CD14-positive monocyte (primary cell): Measurements from ENCODE around the gene GPATCH1. TPM values are rescaled to one million over a fixed set of nuclear protein-coding genes. Genes with fewer than 3 reads are reported as not detected.

ENCODE experiments used
- DNase-seq, 3 donors: peaks; one replicate each; pipeline ENCODE4 v3.0.0-alpha.2; 2011 to 2022
- H2AFZ ChIP-seq: 2 replicates; pipeline ENCODE4 v1.6.0; 2012; ENCODE audit warnings: mild to moderate bottlenecking, low read depth, low read length, inconsistent platforms; ENCODE audit not compliant: insufficient read depth, poor library complexity, severe bottlenecking
- H3K27ac ChIP-seq, 2 donors: 1 replicate in 1 of 2; 2 replicates in 1 of 2; pipeline ENCODE4 v1.5.1; 2012 to 2013; ENCODE audit warnings: low read length in 2 of 2, control low read depth in 1 of 2, inconsistent platforms in 1 of 2, low read depth in 1 of 2, mild to moderate bottlenecking in 1 of 2
- H3K27me3 ChIP-seq, 2 donors: one replicate each; pipeline versions ENCODE4 v1.6.0 to v1.6.1; 2011 to 2013; ENCODE audit warnings: low read length in 2 of 2; ENCODE audit not compliant: control insufficient read depth in 2 of 2, insufficient read depth in 2 of 2
- H3K36me3 ChIP-seq, 2 donors: replicated peaks in 1 of 2; 1 replicate in 1 of 2; 2 replicates in 1 of 2; pipeline versions ENCODE4 v1.5.1 to v1.6.1; 2012 to 2013; ENCODE audit warnings: low read length in 2 of 2, control low read depth in 1 of 2, inconsistent platforms in 1 of 2, mild to moderate bottlenecking in 1 of 2; ENCODE audit not compliant: insufficient read depth in 2 of 2, control insufficient read depth in 1 of 2
- H3K4me1 ChIP-seq, 2 donors: 1 replicate in 1 of 2; 2 replicates in 1 of 2; pipeline versions ENCODE4 v1.5.1 to v1.6.1; 2012 to 2013; ENCODE audit warnings: low read length in 2 of 2, control low read depth in 1 of 2, inconsistent platforms in 1 of 2, mild to moderate bottlenecking in 1 of 2, moderate library complexity in 1 of 2; ENCODE audit not compliant: insufficient read depth in 2 of 2, control insufficient read depth in 1 of 2
- H3K4me2 ChIP-seq: replicated peaks from 2 replicates; pipeline ENCODE3; 2012; ENCODE audit warnings: low read length, moderate library complexity, mild to moderate bottlenecking; ENCODE audit not compliant: poor library complexity, severe bottlenecking; ENCODE audit errors: extremely low read depth
- H3K4me3 ChIP-seq, 3 experiments: fragments of 200-600 bp in 1 of 3; sonication (generic) in 1 of 3; replicated peaks in 1 of 3; 1 replicate in 2 of 3; 2 replicates in 1 of 3; pipeline ENCODE4 v1.5.1; 2011 to 2013; ENCODE audit warnings: low read length in 3 of 3, mild to moderate bottlenecking in 3 of 3, control low read depth in 2 of 3, low read depth in 2 of 3, inconsistent platforms in 1 of 3, moderate library complexity in 1 of 3
- H3K79me2 ChIP-seq: 2 replicates; pipeline ENCODE4 v1.6.0; 2012; ENCODE audit warnings: mild to moderate bottlenecking, control low read depth, inconsistent platforms, low read length, moderate library complexity; ENCODE audit not compliant: insufficient read depth
- H3K9ac ChIP-seq: 2 replicates; pipeline ENCODE4 v1.6.0; 2017; ENCODE audit warnings: low read length, mild to moderate bottlenecking; ENCODE audit not compliant: insufficient read depth, poor library complexity, severe bottlenecking
- H3K9me3 ChIP-seq, 2 donors: replicated peaks in 1 of 2; 1 replicate in 1 of 2; 2 replicates in 1 of 2; pipeline versions ENCODE4 v1.5.1 to v1.6.1; 2012 to 2013; ENCODE audit warnings: low read length in 2 of 2, control low read depth in 1 of 2; ENCODE audit not compliant: control insufficient read depth in 1 of 2, insufficient read depth in 1 of 2
- H4K20me1 ChIP-seq: 2 replicates; pipeline ENCODE4 v1.6.0; 2012; ENCODE audit warnings: mild to moderate bottlenecking, low read length, control low read depth, moderate library complexity; ENCODE audit not compliant: insufficient read depth
- H3K27ac Mint-ChIP-seq, 7 donors: one replicate each; pipeline ENCODE4 v1.8.0; 2020; ENCODE audit warnings: mild to moderate bottlenecking in 7 of 7, mixed read lengths in 7 of 7, moderate library complexity in 6 of 7, inconsistent platforms in 2 of 7
- H3K27me3 Mint-ChIP-seq, 3 donors: one replicate each; pipeline ENCODE4 v1.8.0; 2021 to 2022; ENCODE audit warnings: low read depth in 3 of 3, mild to moderate bottlenecking in 3 of 3, mixed read lengths in 3 of 3, moderate library complexity in 3 of 3, inconsistent platforms in 1 of 3
- H3K36me3 Mint-ChIP-seq, 2 donors: one replicate each; pipeline ENCODE4 v1.8.0; 2020; ENCODE audit warnings: mixed read lengths in 2 of 2, inconsistent platforms in 1 of 2, mild to moderate bottlenecking in 1 of 2
- H3K4me1 Mint-ChIP-seq: one replicate; pipeline ENCODE4 v1.8.0; 2020; ENCODE audit warnings: mild to moderate bottlenecking, mixed read lengths
- H3K4me3 Mint-ChIP-seq, 2 donors: one replicate each; pipeline ENCODE4 v1.8.0; 2020; ENCODE audit warnings: mild to moderate bottlenecking in 2 of 2, mixed read lengths in 2 of 2, moderate library complexity in 1 of 2
- H3K9me3 Mint-ChIP-seq, 7 donors: one replicate each; pipeline ENCODE4 v1.8.0; 2020 to 2022; ENCODE audit warnings: mixed read lengths in 7 of 7, mild to moderate bottlenecking in 6 of 7, moderate library complexity in 6 of 7, inconsistent platforms in 2 of 7
- CTCF ChIP-seq: fragments of 200-600 bp; IDR thresholded peaks from one replicate; pipeline ENCODE4 v1.8.0; 2022; ENCODE audit warnings: antibody characterized with exemption, mild to moderate bottlenecking
- WGBS: methylation state at CpG from one replicate; pipeline ENCODE4 v1.1.5; 2013; ENCODE audit warnings: missing lambda C conversion rate; ENCODE audit not compliant: insufficient coverage; 5-methylcytosine and 5-hydroxymethylcytosine counted together
- intact Hi-C, 2 donors: fragments of 100-400 bp; cut with micrococcal nuclease; formaldehyde crosslinking; loops; one replicate each; pipeline versions ENCODE4 v1.15.0 to v1.15.1; 2023
- polyA plus RNA-seq, 3 donors: library from polyadenylated mRNA; depleted of rRNA in 1 of 3; unstranded in 2 of 3; stranded (reverse) in 1 of 3; fragments of 300-500 nt in 2 of 3; fragments of >200 nt in 1 of 3; fragmentation: Illumina TruSeq in 2 of 3; gene quantifications; 1 replicate in 2 of 3; 2 replicates in 1 of 3; pipeline ENCODE4 v1.2.3, GENCODE V29; 2012 to 2021

Gene GPATCH1
- polyA plus RNA-seq, 3 donors = 1.4 to 6.8 (median 4.0) TPM

- no peaks in the 10 kb centered on the region for H3K36me3 Mint-ChIP-seq
- H3K27ac ChIP-seq = no peak overlapping the region
- no peak for TF ChIP-seq CTCF
- no peaks in the 10 kb centered on the region for H3K4me1 Mint-ChIP-seq
- intact Hi-C loops = no loop called here
- H2AFZ ChIP-seq = no peak overlapping the region
- no peaks in the 10 kb centered on the region for H4K20me1 ChIP-seq
- no peaks in the 10 kb centered on the region for H3K9me3 Mint-ChIP-seq
- DNase-seq = no peak
- H3K9ac ChIP-seq = no peak overlapping the region
- no peaks in the 10 kb centered on the region for H3K9me3 ChIP-seq
- no peaks in the 10 kb centered on the region for H3K4me1 ChIP-seq
- no peak overlapping the region for H3K4me3 Mint-ChIP-seq
- H3K4me3 ChIP-seq = no peak overlapping the region
- H3K27me3 ChIP-seq = no peaks in the 10 kb centered on the region
- H3K79me2 ChIP-seq = no peaks in the 10 kb centered on the region
- peaks cover 12 to 33% (median 25%) of the 10 kb centered on the region in 3 donors for H3K27me3 Mint-ChIP-seq
- WGBS = 93% methylated on average over 6 of the region's 7 CpGs
- H3K36me3 ChIP-seq = no peaks in the 10 kb centered on the region
- H3K4me2 ChIP-seq = no peak overlapping the region
- H3K27ac Mint-ChIP-seq = peak overlapping the region in 1 of 7 donors; percentile 72
Observed at GRCh38 chr19:33071887-33072286, 9.1 kb upstream of the GPATCH1 start.

GRCh38 chr19:33075519-33075918 is 5.5 kb upstream of the GPATCH1 start:
- peaks cover 15 to 28% (median 18%) of the 10 kb centered on the region in 3 donors for H3K27me3 Mint-ChIP-seq
- H3K9me3 ChIP-seq = no peaks in the 10 kb centered on the region
- peaks cover 4 to 7% of the 10 kb centered on the region in 2 donors for H3K4me1 ChIP-seq
- H3K27me3 ChIP-seq = no peaks in the 10 kb centered on the region
- TF ChIP-seq CTCF = no peak
- H3K9ac ChIP-seq = no peak overlapping the region
- H4K20me1 ChIP-seq = no peaks in the 10 kb centered on the region
- no peak overlapping the region for H3K4me3 Mint-ChIP-seq
- no peaks in the 10 kb centered on the region for H3K36me3 ChIP-seq
- no CpG with 5 or more reads among the region's 2 CpGs for WGBS
- no peaks in the 10 kb centered on the region for H3K79me2 ChIP-seq
- no peak overlapping the region for H3K4me2 ChIP-seq
- peaks cover 7% of the 10 kb centered on the region for H3K4me1 Mint-ChIP-seq
- H2AFZ ChIP-seq = no peak overlapping the region
- H3K27ac Mint-ChIP-seq = no peak overlapping the region
- H3K4me3 ChIP-seq = no peak overlapping the region
- no peak overlapping the region for H3K27ac ChIP-seq
- no peaks in the 10 kb centered on the region for H3K36me3 Mint-ChIP-seq
- no peak for DNase-seq
- peaks cover 0 to 2% (median 0%) of the 10 kb centered on the region in 7 donors for H3K9me3 Mint-ChIP-seq
- intact Hi-C loops = loop anchor here in 1 of 2 donors (5.0 kb wide), 1 partner anchor 103 kb away; the partner anchor contains the start of genes CEP89 and FAAP24
